ENCODE data around the gene MAST1. TPM values are rescaled to one million over a fixed set of nuclear protein-coding genes. Genes with fewer than 3 reads are reported as not detected.

MAST1 gene
- total RNA-seq, 5 donors from 2014 or later (not counting 1 experiment from before 2014, with no cell fraction given): 0.29 to 0.75 (median 0.43) TPM

GRCh38 chr19:12922959-12923358 is 84.6 kb downstream of the MAST1 start:
- Histone ChIP-seq H3K36me3 (ENCODE audit: control insufficient read depth in 2 of 2, extremely low read depth in 1 of 2, insufficient read depth in 1 of 2, low read length in 1 of 2) (peaks cover 11 to 48% of the 10 kb centered on the region in 2 donors), H3K9me3 (no peaks in the 10 kb centered on the region), H3K4me1 (ENCODE audit: control insufficient read depth in 1 of 2, extremely low read depth in 1 of 2, insufficient read depth in 2 of 2, low read length in 2 of 2) (peaks cover 0 to 16% of the 10 kb centered on the region in 2 experiments), H3K4me3 (ENCODE audit: control insufficient read depth in 1 of 2, extremely low read depth in 1 of 2, low read length in 1 of 2) (no peak overlapping the region), H3K27me3 (replicated peaks in 1 of 2; ENCODE audit: control insufficient read depth in 2 of 2, extremely low read depth in 1 of 2, insufficient read depth in 2 of 2, low read length in 1 of 2) (peaks cover 0 to 3% of the 10 kb centered on the region in 2 experiments), H3K27ac (ENCODE audit: low read length) (no peak overlapping the region)
- Mint-ChIP-seq H3K27ac (no peak overlapping the region), H3K36me3 (peaks cover 38% of the 10 kb centered on the region), H3K4me3 (no peak overlapping the region), H3K4me1 (peaks cover 7 to 17% (median 14%) of the 10 kb centered on the region in 3 donors), H3K27me3 (no peaks in the 10 kb centered on the region), H3K9me3 (no peaks in the 10 kb centered on the region)
- POLR2A ChIA-PET: no interaction called here
- ATAC-seq (replicated peaks in 1 of 4) (no peak), DNase-seq (no peak)
- CTCF ChIA-PET: no interaction called here
- 97% methylated on average over 3 of the region's 4 CpGs for WGBS (ENCODE audit: insufficient coverage)

Other genes with a start within 250 kb of the MAST1 start
- gene ZNF490, start 227.7 kb upstream of the MAST1 start, total RNA-seq: 10 to 100 TPM; 11.8 to 14.0 (median 12.4) TPM
- 10 to 100 TPM; 33.4 to 54.6 (median 43.9) TPM for gene ZNF791, start 227.6 kb upstream of the MAST1 start, total RNA-seq
- 100 to 1,000 TPM in 4 of 5 donors, 10 to 100 TPM in 1; 96.0 to 159 (median 149) TPM for gene MAN2B1, start 171.8 kb upstream of the MAST1 start, total RNA-seq
- 10 to 100 TPM in 4 of 5 donors, 1 to 10 TPM in 1; 7.7 to 24.3 (median 17.6) TPM for gene WDR83, start 171.7 kb upstream of the MAST1 start, total RNA-seq
- gene DHPS, start 156.6 kb upstream of the MAST1 start, total RNA-seq: 100 to 1,000 TPM; 141 to 195 (median 177) TPM
- not detected for gene GNG14, start 150.5 kb upstream of the MAST1 start, total RNA-seq
- 1 to 10 TPM; 3.4 to 6.2 (median 4.7) TPM for gene FBXW9, start 141.9 kb upstream of the MAST1 start, total RNA-seq
- 10 to 100 TPM; 53.7 to 78.8 (median 62.6) TPM for gene TNPO2, start 114.6 kb upstream of the MAST1 start, total RNA-seq
- 100 to 1,000 TPM; 167 to 256 (median 254) TPM for gene TRIR, start 103.8 kb upstream of the MAST1 start, total RNA-seq
- gene GET3, start 101.0 kb upstream of the MAST1 start, total RNA-seq: 10 to 100 TPM; 24.6 to 39.3 (median 34.1) TPM
- under 1 TPM in 1 of 5 donors, not detected in 4; 0.16 TPM for gene BEST2, start 86.7 kb upstream of the MAST1 start, total RNA-seq
- gene HOOK2, start 63.0 kb upstream of the MAST1 start, total RNA-seq: 10 to 100 TPM; 19.7 to 26.6 (median 22.8) TPM
- 1,000 to 10,000 TPM in 2 of 5 donors, 100 to 1,000 TPM in 3; 117 to 2,289 (median 138) TPM for gene JUNB, start 47.0 kb upstream of the MAST1 start, total RNA-seq
- 100 to 1,000 TPM in 3 of 5 donors, 10 to 100 TPM in 2; 94.5 to 150 (median 134) TPM for gene PRDX2, start 36.7 kb upstream of the MAST1 start, total RNA-seq
- 1 to 10 TPM in 1 of 5 donors, under 1 TPM in 3, not detected in 1; 0.63 to 2.4 (median 0.97) TPM for gene THSD8, start 36.4 kb upstream of the MAST1 start, total RNA-seq
- 10 to 100 TPM in 3 of 5 donors, 1 to 10 TPM in 2; 4.7 to 18.0 (median 15.0) TPM for gene RNASEH2A, start 31.9 kb upstream of the MAST1 start, total RNA-seq
- not detected for gene RTBDN, start 3.9 kb upstream of the MAST1 start, total RNA-seq
- 10 to 100 TPM; 13.4 to 32.1 (median 26.5) TPM for gene DNASE2, start 42.9 kb downstream of the MAST1 start, total RNA-seq
- gene KLF1, start 48.7 kb downstream of the MAST1 start, total RNA-seq: under 1 TPM in 3 of 5 donors, not detected in 2; 0.36 to 0.67 (median 0.38) TPM
- gene GCDH, start 52.6 kb downstream of the MAST1 start, total RNA-seq: 10 to 100 TPM; 39.8 to 68.7 (median 60.0) TPM
- 1 to 10 TPM in 2 of 5 donors, not detected in 3; 2.5 to 2.8 TPM for gene SYCE2, start 80.8 kb downstream of the MAST1 start, total RNA-seq
- 10 to 100 TPM; 28.3 to 86.2 (median 73.4) TPM for gene FARSA, start 95.2 kb downstream of the MAST1 start, total RNA-seq
- 100 to 1,000 TPM; 429 to 530 (median 501) TPM for gene CALR, start 100.1 kb downstream of the MAST1 start, total RNA-seq
- gene RAD23A, start 107.3 kb downstream of the MAST1 start, total RNA-seq: 100 to 1,000 TPM in 3 of 5 donors, 10 to 100 TPM in 2; 82.0 to 116 (median 104) TPM
- gene GADD45GIP1, start 118.7 kb downstream of the MAST1 start, total RNA-seq: 10 to 100 TPM in 3 of 5 donors, 1 to 10 TPM in 2; 6.2 to 22.6 (median 20.1) TPM
- gene DAND5, start 131.1 kb downstream of the MAST1 start, total RNA-seq: not detected
- gene NFIX, start 157.0 kb downstream of the MAST1 start, total RNA-seq: 1 to 10 TPM; 3.9 to 6.6 (median 6.3) TPM

All from T-cell (primary cell).